HL-60 (cell line): ENCODE results near the gene PPIL6.

Source experiments
- DNase-seq, 2 experiments: peaks; one replicate each; pipeline ENCODE4 v3.0.0-alpha.2; 2010 to 2020; ENCODE audit warnings: low read depth in 1 of 2, low spot score in 1 of 2
- H3K27ac ChIP-seq: fragments of 250-450 bp; sonication (Bioruptor Pico); replicated peaks from 2 replicates; pipeline ENCODE4 v1.5.1; 2020; ENCODE audit warnings: mild to moderate bottlenecking, moderate library complexity
- H3K27me3 ChIP-seq: fragments of 250-450 bp; sonication (Bioruptor Pico); 2 replicates; pipeline ENCODE4 v1.5.1; 2021; ENCODE audit warnings: mild to moderate bottlenecking, moderate library complexity; ENCODE audit not compliant: insufficient read depth, poor library complexity, severe bottlenecking
- H3K4me3 ChIP-seq: replicated peaks from 2 replicates; pipeline ENCODE4 v1.5.1; 2011; ENCODE audit warnings: mild to moderate bottlenecking, control low read depth, low read length; ENCODE audit not compliant: insufficient read depth
- CTCF ChIP-seq: IDR thresholded peaks from one replicate; pipeline ENCODE4 v1.5.1; 2011; ENCODE audit warnings: low read length, control low read depth, inconsistent platforms; ENCODE audit not compliant: insufficient read depth
- GABPA ChIP-seq: IDR thresholded peaks from 2 replicates; pipeline ENCODE4 v1.6.1; 2012; ENCODE audit warnings: low read depth
- POLR2AphosphoS5 ChIP-seq: IDR thresholded peaks from 2 replicates; pipeline ENCODE4 v1.6.1; 2012; ENCODE audit warnings: low read depth
- REST ChIP-seq: IDR thresholded peaks from 2 replicates; pipeline ENCODE4 v1.6.1; 2012; ENCODE audit warnings: low read depth; ENCODE audit not compliant: insufficient replicate concordance
- SPI1 ChIP-seq: IDR thresholded peaks from 2 replicates; pipeline ENCODE4 v1.6.1; 2012; ENCODE audit warnings: low read depth, mild to moderate bottlenecking, borderline replicate concordance

PPIL6 gene

GRCh38 chr6:109381747-109382575, 58.5 kb downstream of the PPIL6 start, which contains the start of gene CD164:
CD164 (minus strand) TSS chr6:109382467; CDS start chr6:109382378, 89 bp downstream.
- H3K27ac ChIP-seq, result peak within 1 kb of the TSS; percentile 100
- H3K4me3 ChIP-seq, result peak within 1 kb of the TSS; percentile 74
- DNase-seq, result peak; percentile 92 to 94

GRCh38 chr6:109381061-109381746, 59.2 kb downstream of the PPIL6 start:
- H3K4me3 ChIP-seq, result peak overlapping the region; percentile 74
- DNase-seq, result peak in 1 of 2 experiments; percentile 25
- no peak for TF ChIP-seq CTCF
- no peaks in the 10 kb centered on the region for H3K27me3 ChIP-seq
- H3K27ac ChIP-seq, result peak overlapping the region; percentile 100

More at GRCh38 chr6:109381747-109382575, 58.5 kb downstream of the PPIL6 start, which contains the start of gene CD164:
- H3K27me3 ChIP-seq, result no peaks in the 10 kb centered on the region
- peak; percentile 91 for TF ChIP-seq POLR2AphosphoS5
- peak; percentile 46 for TF ChIP-seq REST
- no peak for TF ChIP-seq SPI1

- DNase-seq, result no peak
- Histone ChIP-seq H3K27ac (peak overlapping the region; percentile 100; the same call in 1 of the 2 replicates), H3K4me3 (peak overlapping the region; percentile 74), H3K27me3 (no peaks in the 10 kb centered on the region)
- TF ChIP-seq CTCF (no peak), REST (no peak), GABPA (no peak), SPI1 (no peak), POLR2AphosphoS5 (no peak)
Observed at GRCh38 chr6:109379711-109380110, 60.7 kb downstream of the PPIL6 start.

GRCh38 chr6:109377717-109378116, 62.7 kb downstream of the PPIL6 start:
- no peak overlapping the region for H3K27ac ChIP-seq
- no peak overlapping the region for H3K4me3 ChIP-seq
- DNase-seq, result no peak
- H3K27me3 ChIP-seq, result no peaks in the 10 kb centered on the region
- TF ChIP-seq CTCF, result no peak
- TF ChIP-seq GABPA, result no peak
- TF ChIP-seq REST, result no peak
- no peak for TF ChIP-seq POLR2AphosphoS5
- no peak for TF ChIP-seq SPI1
